ENCODE data around the gene IRF6.

The IRF6 gene

DNA sequence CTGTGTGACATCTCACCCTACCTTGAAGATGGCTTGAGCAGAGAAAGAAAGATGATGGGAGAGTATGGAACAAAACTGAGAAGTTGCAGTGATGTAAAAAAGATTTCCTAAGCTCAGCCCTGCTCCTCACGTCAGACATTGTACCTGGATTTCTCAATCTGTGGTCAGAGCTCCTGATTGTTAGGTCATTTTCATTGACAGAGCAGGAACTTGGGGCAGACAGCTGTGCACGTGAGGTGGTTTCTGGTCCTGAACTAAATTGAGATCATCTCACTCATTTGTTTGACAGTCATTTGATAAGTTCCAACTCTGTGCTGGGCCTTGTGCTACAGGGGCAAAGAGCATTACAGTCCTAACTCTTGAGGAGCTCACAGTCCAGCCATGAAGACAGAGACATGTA, 39.9 kb downstream of the IRF6 start:
- no peak overlapping the region for H3K4me3 ChIP-seq (ENCODE audit: low read depth, low read length)
- DNase-seq (ENCODE audit: low read depth) = no peak
- TF ChIP-seq CTCF (IDR thresholded peaks at IDR 0.05; ENCODE audit: insufficient read depth, low read depth, low read length, missing control alignments) = no peak

DNA sequence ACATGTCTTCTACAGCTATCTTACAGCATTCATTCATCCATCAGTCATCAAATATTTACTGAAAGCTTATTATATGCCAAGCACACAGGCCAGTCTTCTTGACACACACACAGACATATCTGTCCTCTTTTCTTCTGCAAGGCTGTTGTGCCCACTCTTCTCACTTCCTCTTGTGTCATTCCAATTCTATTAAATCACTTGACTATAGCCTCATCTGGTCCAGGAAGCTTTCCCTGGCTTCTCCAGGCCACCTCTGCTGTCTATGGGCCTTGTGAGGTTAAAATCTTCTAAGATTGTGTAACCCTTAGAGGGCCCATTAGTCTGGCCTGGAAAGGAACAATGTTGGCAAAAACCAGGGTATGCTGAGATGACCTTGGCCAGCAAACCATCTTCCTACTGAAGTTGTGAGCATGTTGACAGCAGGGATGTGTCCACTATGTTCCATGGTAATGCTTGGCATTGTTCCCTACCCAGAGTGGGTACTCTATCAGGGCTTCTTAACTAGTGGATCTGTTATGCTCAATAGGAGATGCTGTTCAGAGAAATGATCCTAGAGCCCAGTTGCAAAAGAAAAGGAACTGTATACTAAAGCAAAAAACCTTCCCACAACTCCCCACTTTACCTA, 44.8 kb downstream of the IRF6 start:
- H3K4me3 ChIP-seq (ENCODE audit: low read depth, low read length) = no peak overlapping the region
- TF ChIP-seq CTCF (IDR thresholded peaks at IDR 0.05; ENCODE audit: insufficient read depth, low read depth, low read length, missing control alignments) = no peak
- DNase-seq (ENCODE audit: low read depth) = no peak

GRCh38 chr1:209759829-209760359, 46.0 kb downstream of the IRF6 start:
- no peak for TF ChIP-seq CTCF (IDR thresholded peaks at IDR 0.05; ENCODE audit: insufficient read depth, low read depth, low read length, missing control alignments)
- no peak for DNase-seq (ENCODE audit: low read depth)
- no peak overlapping the region for H3K4me3 ChIP-seq (ENCODE audit: low read depth, low read length)

DNA sequence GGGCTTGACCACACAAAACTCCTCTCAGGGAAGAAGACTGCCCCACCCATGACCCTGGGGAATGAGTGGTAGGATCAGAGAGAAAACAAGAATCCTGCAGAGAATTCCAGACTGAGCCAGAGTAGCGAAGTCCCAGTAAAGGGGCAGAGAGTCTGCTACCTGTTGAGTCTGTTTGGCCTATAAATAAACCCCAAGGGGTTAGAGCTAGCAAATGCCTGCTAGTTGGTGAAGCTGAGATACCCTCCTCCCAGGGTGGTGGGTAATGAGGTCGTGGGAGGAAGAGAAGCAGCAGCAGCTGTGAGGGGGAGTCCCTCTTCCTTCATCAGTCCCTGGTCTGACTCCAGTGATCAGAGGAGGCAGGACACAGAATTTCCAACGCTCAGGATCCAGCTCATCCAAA, 47.5 kb downstream of the IRF6 start:
- DNase-seq (ENCODE audit: low read depth) = no peak
- H3K4me3 ChIP-seq (ENCODE audit: low read depth, low read length) = no peak overlapping the region
- TF ChIP-seq CTCF (IDR thresholded peaks at IDR 0.05; ENCODE audit: insufficient read depth, low read depth, low read length, missing control alignments) = no peak

DNA sequence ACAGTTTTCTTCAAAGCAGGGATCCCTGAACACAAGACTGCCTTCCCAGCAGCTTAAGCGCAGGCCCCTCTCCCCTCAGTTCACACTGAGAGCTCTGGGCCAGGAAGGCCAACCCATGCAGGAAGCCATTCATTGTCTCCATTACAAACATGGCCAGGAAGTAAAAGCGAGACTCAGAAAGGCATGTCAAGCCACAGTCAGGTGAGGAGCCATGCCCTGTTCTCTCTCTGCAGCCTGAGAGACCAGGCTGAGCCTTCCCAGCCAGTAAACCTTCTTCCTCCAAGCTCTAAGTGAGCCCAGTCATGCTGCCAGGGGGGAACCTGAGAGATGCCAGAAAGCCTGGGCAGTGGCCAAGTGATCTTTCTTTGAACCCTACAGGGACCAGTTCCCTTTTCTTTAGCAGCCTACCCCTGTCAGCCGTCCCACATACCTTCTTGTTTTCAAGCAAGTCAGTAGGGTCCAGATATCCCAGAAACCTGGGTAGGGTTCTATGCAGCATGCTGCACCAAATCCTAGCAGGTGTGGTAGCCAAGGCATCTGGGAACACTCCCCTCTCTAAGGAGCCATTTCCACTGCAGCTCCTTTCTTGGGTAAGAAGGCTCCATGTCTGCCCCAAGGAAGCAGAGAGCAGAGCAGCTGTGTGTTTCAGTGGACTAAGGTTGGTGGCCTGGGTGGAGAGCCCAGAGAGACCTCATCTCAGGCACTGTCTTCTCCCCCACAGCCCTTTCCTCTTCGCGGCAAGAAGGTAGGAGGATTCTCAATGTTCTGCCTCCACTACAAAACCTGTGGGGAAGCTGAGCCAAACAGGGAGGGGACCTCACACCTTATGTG, 49.1 kb downstream of the IRF6 start:
- DNase-seq (ENCODE audit: low read depth) = peak; percentile 68
- peak overlapping the region; percentile 67 for H3K4me3 ChIP-seq (ENCODE audit: low read depth, low read length)
- no peak for TF ChIP-seq CTCF (IDR thresholded peaks at IDR 0.05; ENCODE audit: insufficient read depth, low read depth, low read length, missing control alignments)

GRCh38 chr1:209755926-209756614, 49.9 kb downstream of the IRF6 start, which contains the start of gene TRAF3IP3:
TRAF3IP3 (plus strand) TSS chr1:209756053; CDS start chr1:209760040, 3,987 bp downstream.
- peak; percentile 93 for DNase-seq (ENCODE audit: low read depth)
- peak within 1 kb of the TSS; percentile 67 for H3K4me3 ChIP-seq (ENCODE audit: low read depth, low read length)
- TF ChIP-seq CTCF (IDR thresholded peaks at IDR 0.05; ENCODE audit: insufficient read depth, low read depth, low read length, missing control alignments) = no peak
